ENCODE measurements around the gene IPO5.

DNA sequence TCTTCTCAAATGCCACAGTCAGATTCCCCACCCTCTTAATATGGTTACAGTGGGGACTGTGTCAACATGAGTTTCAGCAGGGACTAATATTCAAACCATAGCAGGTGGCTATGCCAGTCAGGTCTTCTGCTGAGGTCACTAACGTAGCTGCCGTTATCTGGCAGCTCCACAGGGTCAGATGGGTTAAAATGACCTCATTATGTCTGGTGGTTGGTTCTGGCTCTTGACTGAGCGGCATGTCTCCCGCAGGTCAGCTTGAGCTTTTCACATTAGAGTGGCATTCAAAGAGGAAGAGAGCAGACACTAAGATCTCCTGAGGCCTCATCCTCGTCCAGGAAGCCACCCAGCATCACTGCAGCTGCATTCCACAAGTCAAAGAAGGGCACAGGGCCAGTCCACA is 21.4 kb upstream of the IPO5 start:
- TF ChIP-seq EZH2phosphoT487 (IDR thresholded peaks at IDR 0.05; ENCODE audit: borderline replicate concordance, low read depth, low read length) = no peak
- TF ChIP-seq, protein P1, sequence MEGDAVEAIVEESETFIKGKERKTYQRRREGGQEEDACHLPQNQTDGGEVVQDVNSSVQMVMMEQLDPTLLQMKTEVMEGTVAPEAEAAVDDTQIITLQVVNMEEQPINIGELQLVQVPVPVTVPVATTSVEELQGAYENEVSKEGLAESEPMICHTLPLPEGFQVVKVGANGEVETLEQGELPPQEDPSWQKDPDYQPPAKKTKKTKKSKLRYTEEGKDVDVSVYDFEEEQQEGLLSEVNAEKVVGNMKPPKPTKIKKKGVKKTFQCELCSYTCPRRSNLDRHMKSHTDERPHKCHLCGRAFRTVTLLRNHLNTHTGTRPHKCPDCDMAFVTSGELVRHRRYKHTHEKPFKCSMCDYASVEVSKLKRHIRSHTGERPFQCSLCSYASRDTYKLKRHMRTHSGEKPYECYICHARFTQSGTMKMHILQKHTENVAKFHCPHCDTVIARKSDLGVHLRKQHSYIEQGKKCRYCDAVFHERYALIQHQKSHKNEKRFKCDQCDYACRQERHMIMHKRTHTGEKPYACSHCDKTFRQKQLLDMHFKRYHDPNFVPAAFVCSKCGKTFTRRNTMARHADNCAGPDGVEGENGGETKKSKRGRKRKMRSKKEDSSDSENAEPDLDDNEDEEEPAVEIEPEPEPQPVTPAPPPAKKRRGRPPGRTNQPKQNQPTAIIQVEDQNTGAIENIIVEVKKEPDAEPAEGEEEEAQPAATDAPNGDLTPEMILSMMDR (conservative IDR thresholded peaks at IDR 0.05; ENCODE audit: low read length) = no peak
